ENCODE data around the gene CLEC4M.
A peak's percentile ranks its signal among the peaks of the same experiment; 100 is the strongest.

CLEC4M gene

GRCh38 chr19:7722231-7722651, 40.8 kb upstream of the CLEC4M start:
- Histone ChIP-seq H3K27me3 (ENCODE audit: insufficient read depth, low read depth, severe bottlenecking) (no peaks in the 10 kb centered on the region), H3K4me3 (ENCODE audit: low read depth, low read length) (no peak overlapping the region), H3K9me3 (ENCODE audit: severe bottlenecking) (no peaks in the 10 kb centered on the region), H3K36me3 (no peaks in the 10 kb centered on the region), H3K27ac (peak overlapping the region; percentile 73)
- no peak for TF ChIP-seq CTCF (IDR thresholded peaks at IDR 0.05; ENCODE audit: low read depth, low read length)
- peak; percentile 83 for DNase-seq

GRCh38 chr19:7725791-7726190, 37.3 kb upstream of the CLEC4M start:
- Histone ChIP-seq H3K27ac (no peak overlapping the region), H3K9me3 (ENCODE audit: severe bottlenecking) (no peaks in the 10 kb centered on the region), H3K36me3 (no peaks in the 10 kb centered on the region), H3K27me3 (ENCODE audit: insufficient read depth, low read depth, severe bottlenecking) (no peaks in the 10 kb centered on the region), H3K4me3 (ENCODE audit: low read depth, low read length) (no peak overlapping the region)
- no peak for TF ChIP-seq CTCF (IDR thresholded peaks at IDR 0.05; ENCODE audit: low read depth, low read length)
- DNase-seq, result no peak

GRCh38 chr19:7729211-7729610, 33.8 kb upstream of the CLEC4M start:
- DNase-seq, result no peak
- no peaks in the 10 kb centered on the region for H3K27me3 ChIP-seq (ENCODE audit: insufficient read depth, low read depth, severe bottlenecking)

GRCh38 chr19:7729831-7730285, 33.2 kb upstream of the CLEC4M start:
- no peaks in the 10 kb centered on the region for H3K36me3 ChIP-seq
- H3K27me3 ChIP-seq (ENCODE audit: insufficient read depth, low read depth, severe bottlenecking), result no peaks in the 10 kb centered on the region
- TF ChIP-seq CTCF (IDR thresholded peaks at IDR 0.05; ENCODE audit: low read depth, low read length), result no peak
- H3K4me3 ChIP-seq (ENCODE audit: low read depth, low read length), result no peak overlapping the region
- H3K27ac ChIP-seq, result no peak overlapping the region
- no peak for DNase-seq
- no peaks in the 10 kb centered on the region for H3K9me3 ChIP-seq (ENCODE audit: severe bottlenecking)

More at GRCh38 chr19:7729211-7729610, 33.8 kb upstream of the CLEC4M start:
- Histone ChIP-seq H3K9me3 (ENCODE audit: severe bottlenecking) (no peaks in the 10 kb centered on the region), H3K27ac (no peak overlapping the region), H3K36me3 (no peaks in the 10 kb centered on the region), H3K4me3 (ENCODE audit: low read depth, low read length) (no peak overlapping the region)
- no peak for TF ChIP-seq CTCF (IDR thresholded peaks at IDR 0.05; ENCODE audit: low read depth, low read length)

GRCh38 chr19:7730286-7731217, 32.5 kb upstream of the CLEC4M start:
- H3K36me3 ChIP-seq, result no peaks in the 10 kb centered on the region
- no peak overlapping the region for H3K4me3 ChIP-seq (ENCODE audit: low read depth, low read length)
- TF ChIP-seq CTCF (IDR thresholded peaks at IDR 0.05; ENCODE audit: low read depth, low read length), result no peak
- no peak for DNase-seq
- H3K27me3 ChIP-seq (ENCODE audit: insufficient read depth, low read depth, severe bottlenecking), result no peaks in the 10 kb centered on the region
- no peaks in the 10 kb centered on the region for H3K9me3 ChIP-seq (ENCODE audit: severe bottlenecking)
- no peak overlapping the region for H3K27ac ChIP-seq
